HG03558 (cell line): Measurements from ENCODE around the gene CTNNBIP1.
"Not testable (repeated sequence)": the region's sequence is repeated elsewhere in the genome, so short reads cannot be mapped to it uniquely, and the experiment has no call there.

Experiments
- ATAC-seq: cut with Tn5 transposase; IDR thresholded peaks from one replicate; pipeline ENCODE4 v1.9.1; 2021; ENCODE audit warnings: moderate number of reproducible peaks; ENCODE audit not compliant: unreplicated experiment; ENCODE audit errors: extremely low read depth

The CTNNBIP1 gene

GRCh38 chr1:9815150-9815549 lies 94.9 kb downstream of the CTNNBIP1 start:
- ATAC-seq = no peak

GRCh38 chr1:9814619-9815018 lies 95.5 kb downstream of the CTNNBIP1 start:
- ATAC-seq = no peak

GRCh38 chr1:9811239-9811966 lies 98.7 kb downstream of the CTNNBIP1 start:
- no peak for ATAC-seq

GRCh38 chr1:9809100-9809510 lies 101.0 kb downstream of the CTNNBIP1 start:
- ATAC-seq = no peak

- no peak for ATAC-seq
Observed at GRCh38 chr1:9808459-9808858, 101.6 kb downstream of the CTNNBIP1 start.

GRCh38 chr1:9807541-9807940 lies 102.5 kb downstream of the CTNNBIP1 start:
- ATAC-seq = no peak

GRCh38 chr1:9805972-9806371 lies 104.1 kb downstream of the CTNNBIP1 start:
- not testable (repeated sequence) for ATAC-seq

- ATAC-seq = no peak
Observed at GRCh38 chr1:9805006-9805508, 105.0 kb downstream of the CTNNBIP1 start.

- ATAC-seq = not testable (repeated sequence)
Observed at GRCh38 chr1:9803003-9803918, 106.8 kb downstream of the CTNNBIP1 start.

- ATAC-seq = no peak
Observed at GRCh38 chr1:9801909-9802308, 108.2 kb downstream of the CTNNBIP1 start.
